Memory B cell (primary cell): ENCODE measurements around the gene SLC29A2.
"Not testable (repeated sequence)": the region's sequence is repeated elsewhere in the genome, so short reads cannot be mapped to it uniquely, and the experiment has no call there.

Source experiments
- ATAC-seq: fragments of 150-1000 bp; cut with Tn5 transposase; 2 replicates; pipeline ENCODE4 v1.10.0; 2021; ENCODE audit warnings: low read depth, mild to moderate bottlenecking, moderate library complexity
- DNase-seq, 2 donors: peaks; one replicate each; pipeline ENCODE4 v3.0.0; 2022; ENCODE audit warnings: low spot score in 2 of 2
- H3K27ac Mint-ChIP-seq: one replicate; pipeline ENCODE4 v1.8.0; 2022; ENCODE audit warnings: mild to moderate bottlenecking, moderate library complexity, mixed read lengths
- H3K27me3 Mint-ChIP-seq: one replicate; pipeline ENCODE4 v1.8.0; 2022; ENCODE audit warnings: mixed read lengths
- H3K36me3 Mint-ChIP-seq: one replicate; pipeline ENCODE4 v1.8.0; 2022; ENCODE audit warnings: mild to moderate bottlenecking, mixed read lengths
- H3K4me1 Mint-ChIP-seq: one replicate; pipeline ENCODE4 v1.8.0; 2022; ENCODE audit warnings: mixed read lengths
- H3K4me3 Mint-ChIP-seq: one replicate; pipeline ENCODE4 v1.8.0; 2022; ENCODE audit warnings: mild to moderate bottlenecking, moderate library complexity, mixed read lengths
- H3K9me3 Mint-ChIP-seq: one replicate; pipeline ENCODE4 v1.8.0; 2022; ENCODE audit warnings: mixed read lengths

Gene SLC29A2

DNA sequence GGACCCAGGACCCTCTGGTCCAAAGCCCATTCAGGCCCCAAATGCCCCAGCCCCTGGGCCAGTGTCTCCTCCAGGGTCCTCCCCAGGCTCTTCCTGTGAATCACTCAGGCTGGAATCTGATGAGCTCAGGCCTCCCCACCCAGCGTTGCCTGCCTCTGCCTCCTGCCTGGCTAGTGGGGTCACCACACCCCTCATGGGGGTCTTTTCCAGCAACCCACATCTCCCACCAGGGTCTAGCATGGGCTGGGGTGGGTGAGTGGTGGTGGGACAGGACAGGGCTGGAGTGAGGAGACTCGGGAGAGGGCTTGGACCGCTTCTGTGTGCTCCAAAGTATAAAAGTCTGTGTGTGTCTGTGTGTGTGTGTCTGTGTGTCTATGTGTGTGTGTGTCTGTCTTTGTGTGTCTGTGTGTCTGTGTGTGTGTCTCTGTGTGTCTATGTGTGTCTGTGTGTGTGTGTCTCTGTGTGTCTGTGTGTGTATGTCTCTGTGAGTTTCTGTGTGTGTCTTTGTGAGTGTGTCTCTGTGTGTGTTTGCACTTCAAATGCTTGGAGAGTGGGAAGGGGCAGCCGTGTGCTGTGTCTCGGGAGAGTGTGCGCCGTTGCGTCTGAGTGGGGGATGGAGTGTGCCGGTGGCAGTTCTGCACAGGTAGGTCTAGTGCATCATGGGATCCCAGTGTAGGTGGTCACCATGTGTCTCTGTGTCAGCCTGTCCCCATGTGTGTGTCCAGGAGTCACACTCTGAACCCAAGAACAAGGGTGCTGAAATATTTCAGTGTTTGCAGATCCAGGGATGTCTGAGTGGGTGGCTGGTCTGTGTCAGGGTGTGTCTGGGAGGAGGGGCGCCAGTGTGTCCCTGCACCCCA, 44.2 kb downstream of the SLC29A2 start:
- Mint-ChIP-seq H3K4me3 (no peak overlapping the region), H3K27ac (no peak overlapping the region), H3K4me1 (peaks cover 20% of the 10 kb centered on the region), H3K9me3 (no peaks in the 10 kb centered on the region), H3K36me3 (no peaks in the 10 kb centered on the region), H3K27me3 (peaks cover 4% of the 10 kb centered on the region)
- DNase-seq, result no peak
- ATAC-seq, result no peak

DNA sequence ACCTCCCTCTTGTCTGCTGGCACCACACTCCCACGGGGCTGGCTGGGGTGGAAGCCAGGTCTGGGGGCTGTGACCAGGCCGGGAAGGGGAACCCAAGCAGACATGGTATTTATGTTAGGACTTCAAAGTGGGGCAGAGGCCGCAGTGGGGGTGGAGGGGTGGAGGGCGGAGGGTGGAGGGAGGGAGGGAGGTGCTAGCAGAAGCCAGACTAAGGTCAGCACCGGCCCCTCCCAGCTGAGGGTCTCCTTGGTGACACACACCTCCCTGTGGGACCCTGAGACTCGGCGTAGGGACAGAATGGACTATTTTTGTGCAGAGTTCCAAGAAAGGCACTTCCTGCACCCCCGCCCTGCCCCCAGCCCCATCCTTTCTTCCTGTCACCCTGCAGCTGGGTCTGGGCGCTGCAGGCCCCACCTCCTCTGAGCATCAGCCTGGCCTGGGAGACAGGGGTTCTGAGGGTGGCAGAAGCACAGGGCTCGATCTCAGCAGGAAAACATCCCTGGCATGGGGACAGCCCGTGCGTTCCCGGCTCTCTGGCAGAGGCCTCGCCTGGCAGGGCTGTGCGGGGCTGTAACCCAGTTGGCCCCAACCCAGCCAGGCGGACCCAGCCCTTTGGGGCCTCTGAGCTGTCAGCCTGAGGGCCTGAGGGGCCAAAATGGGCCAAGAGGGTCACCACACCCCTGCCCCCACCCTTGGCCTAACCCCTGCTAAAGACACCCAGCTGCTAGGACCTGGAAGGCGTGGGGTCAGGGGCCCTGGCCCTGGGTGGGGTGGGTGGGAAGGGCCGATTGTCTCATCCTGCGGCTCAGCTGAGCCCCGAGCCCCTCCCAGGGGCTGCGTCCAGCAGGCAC, 45.1 kb downstream of the SLC29A2 start:
- DNase-seq, result no peak
- ATAC-seq, result no peak
- H3K9me3 Mint-ChIP-seq, result no peaks in the 10 kb centered on the region

DNA sequence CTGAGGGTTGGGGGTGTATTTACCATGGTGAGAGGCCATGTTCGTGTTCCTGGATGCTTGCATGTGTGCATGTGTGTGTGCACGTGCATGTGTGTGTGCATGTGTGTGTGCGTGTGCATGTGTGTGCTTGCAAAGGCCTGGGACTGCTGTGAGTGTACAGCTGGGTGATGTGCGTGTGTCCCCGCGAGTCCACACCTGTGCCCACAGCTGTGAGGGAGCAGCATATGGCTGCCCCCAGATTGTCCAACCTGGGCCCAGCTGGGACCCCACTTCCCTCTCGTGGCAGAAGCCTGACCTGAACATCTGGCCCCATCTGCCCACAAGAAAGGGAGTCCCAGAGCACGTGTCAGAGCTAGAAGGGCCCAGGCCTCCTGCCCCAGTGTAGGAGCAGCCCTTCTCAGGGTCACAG, 46.3 kb downstream of the SLC29A2 start:
- Mint-ChIP-seq H3K27me3 (peaks cover 4% of the 10 kb centered on the region), H3K36me3 (no peaks in the 10 kb centered on the region), H3K27ac (no peak overlapping the region), H3K4me1 (peaks cover 20% of the 10 kb centered on the region), H3K9me3 (no peaks in the 10 kb centered on the region), H3K4me3 (no peak overlapping the region)
- ATAC-seq (no peak), DNase-seq (no peak)

More for the DNA sequence above, 45.1 kb downstream of the SLC29A2 start:
- H3K36me3 Mint-ChIP-seq, result no peaks in the 10 kb centered on the region
- H3K4me3 Mint-ChIP-seq, result no peak overlapping the region
- no peak overlapping the region for H3K27ac Mint-ChIP-seq
- H3K4me1 Mint-ChIP-seq, result peaks cover 20% of the 10 kb centered on the region
- peaks cover 4% of the 10 kb centered on the region for H3K27me3 Mint-ChIP-seq

DNA sequence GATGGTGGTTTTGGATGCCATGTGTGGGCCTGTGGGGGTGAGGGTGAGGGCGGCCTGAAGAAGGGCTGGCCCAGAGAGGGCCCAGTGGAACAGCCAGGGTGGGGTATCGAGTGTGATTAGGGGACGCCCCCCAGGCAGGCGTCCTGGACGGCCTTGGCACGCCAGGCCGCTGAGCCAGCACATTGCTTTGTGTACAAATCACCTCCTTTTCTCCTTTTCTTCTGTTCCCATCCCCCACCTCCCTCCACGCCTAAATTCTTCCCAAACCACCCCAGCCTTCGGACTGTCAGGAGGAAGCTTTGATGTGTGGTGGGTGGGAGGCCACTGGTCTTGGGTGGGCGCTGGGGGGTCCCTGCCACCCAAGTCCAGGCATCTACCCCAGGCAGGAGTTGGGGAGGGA, 46.9 kb downstream of the SLC29A2 start:
- H3K27ac Mint-ChIP-seq, result no peak overlapping the region
- no peaks in the 10 kb centered on the region for H3K9me3 Mint-ChIP-seq
- ATAC-seq, result no peak
- H3K4me3 Mint-ChIP-seq, result no peak overlapping the region
- peaks cover 20% of the 10 kb centered on the region for H3K4me1 Mint-ChIP-seq
- H3K36me3 Mint-ChIP-seq, result no peaks in the 10 kb centered on the region
- DNase-seq, result no peak
- peaks cover 2% of the 10 kb centered on the region for H3K27me3 Mint-ChIP-seq

DNA sequence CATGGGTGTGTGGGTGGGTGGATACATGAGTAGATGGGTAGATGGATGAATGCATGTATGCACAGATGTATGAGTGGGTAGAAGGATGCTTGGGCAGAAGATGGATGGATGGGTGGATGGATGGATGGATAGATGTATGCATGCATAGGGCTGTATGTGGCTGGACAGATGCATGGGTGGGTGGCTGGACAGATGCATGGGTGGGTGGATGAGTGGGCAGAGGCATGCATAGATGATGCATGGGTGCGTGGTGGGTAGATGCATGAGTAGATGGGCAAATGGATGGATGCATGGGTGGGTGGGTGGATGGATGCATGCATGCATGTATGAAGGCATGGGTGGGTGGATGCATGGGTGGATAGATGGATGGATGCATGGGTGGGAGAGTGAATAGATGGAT, 47.9 kb downstream of the SLC29A2 start:
- Mint-ChIP-seq H3K36me3 (no peaks in the 10 kb centered on the region), H3K27ac (no peak overlapping the region), H3K9me3 (no peaks in the 10 kb centered on the region), H3K27me3 (peaks cover 2% of the 10 kb centered on the region), H3K4me1 (peaks cover 26% of the 10 kb centered on the region), H3K4me3 (no peak overlapping the region)
- DNase-seq (no peak), ATAC-seq (no peak)

DNA sequence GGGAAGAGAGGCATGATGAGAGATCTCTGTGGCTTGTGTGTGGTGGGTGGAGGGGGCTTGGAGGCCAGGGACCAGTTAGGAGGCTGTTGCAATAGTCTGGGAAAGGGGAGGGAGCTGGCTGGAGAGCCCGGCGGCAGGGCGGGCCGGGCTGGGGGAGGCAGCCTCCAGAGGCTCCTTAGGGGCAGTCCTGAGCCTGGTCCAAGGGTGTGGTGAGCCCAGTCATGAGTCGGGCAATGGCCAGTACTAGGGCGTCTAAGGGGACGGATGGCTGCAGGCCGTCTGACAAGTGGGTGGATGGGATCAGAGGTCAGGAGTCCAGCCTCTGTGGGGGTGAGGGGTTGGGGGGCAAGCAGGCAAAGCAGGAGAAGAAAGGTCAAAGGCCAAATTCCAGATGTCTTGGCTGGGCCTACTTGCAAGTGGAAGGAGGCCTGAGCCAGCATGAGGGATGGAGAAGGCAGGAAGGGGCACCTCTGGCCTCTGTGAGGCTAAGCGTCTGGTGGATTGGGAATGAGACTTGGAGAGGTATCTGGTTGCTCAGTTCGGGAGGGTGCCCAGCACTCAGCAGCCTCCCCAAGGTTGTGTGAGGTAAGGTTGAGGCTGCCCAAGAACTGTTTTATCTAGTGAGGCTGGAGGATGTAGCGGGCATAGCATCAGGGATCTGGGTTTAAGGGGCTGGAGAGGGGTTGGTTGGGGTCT, 48.7 kb downstream of the SLC29A2 start:
- H3K4me3 Mint-ChIP-seq, result no peak overlapping the region
- ATAC-seq, result no peak
- DNase-seq, result no peak

DNA sequence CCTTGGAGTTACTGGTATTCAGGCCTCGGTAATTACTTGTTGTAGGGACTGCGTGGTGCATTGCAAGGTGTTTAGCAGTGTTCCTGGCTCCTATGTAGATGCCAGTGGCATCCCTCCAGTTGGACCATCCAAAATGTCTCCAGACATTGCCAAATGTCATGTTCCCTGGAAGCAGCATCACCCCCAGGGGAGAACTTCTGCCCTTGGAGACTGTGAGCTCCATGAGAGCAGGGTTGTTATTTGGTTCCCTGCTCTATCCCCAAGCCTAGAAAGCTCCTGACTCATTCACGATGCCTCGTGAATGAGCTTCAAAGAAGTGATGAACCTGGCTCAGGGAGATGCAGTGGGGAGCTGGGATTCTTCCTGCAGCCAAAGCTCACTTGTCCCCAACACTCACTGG, 50.0 kb downstream of the SLC29A2 start:
- peaks cover 28% of the 10 kb centered on the region for H3K4me1 Mint-ChIP-seq
- no peaks in the 10 kb centered on the region for H3K9me3 Mint-ChIP-seq
- H3K36me3 Mint-ChIP-seq, result no peaks in the 10 kb centered on the region
- ATAC-seq (no peak), DNase-seq (no peak)
- H3K27ac Mint-ChIP-seq, result no peak overlapping the region
- no peaks in the 10 kb centered on the region for H3K27me3 Mint-ChIP-seq
- H3K4me3 Mint-ChIP-seq, result no peak overlapping the region

More for the DNA sequence above, 48.7 kb downstream of the SLC29A2 start:
- no peaks in the 10 kb centered on the region for H3K36me3 Mint-ChIP-seq
- H3K27me3 Mint-ChIP-seq, result peaks cover 2% of the 10 kb centered on the region
- H3K27ac Mint-ChIP-seq, result no peak overlapping the region
- H3K9me3 Mint-ChIP-seq, result no peaks in the 10 kb centered on the region
- peaks cover 28% of the 10 kb centered on the region for H3K4me1 Mint-ChIP-seq

DNA sequence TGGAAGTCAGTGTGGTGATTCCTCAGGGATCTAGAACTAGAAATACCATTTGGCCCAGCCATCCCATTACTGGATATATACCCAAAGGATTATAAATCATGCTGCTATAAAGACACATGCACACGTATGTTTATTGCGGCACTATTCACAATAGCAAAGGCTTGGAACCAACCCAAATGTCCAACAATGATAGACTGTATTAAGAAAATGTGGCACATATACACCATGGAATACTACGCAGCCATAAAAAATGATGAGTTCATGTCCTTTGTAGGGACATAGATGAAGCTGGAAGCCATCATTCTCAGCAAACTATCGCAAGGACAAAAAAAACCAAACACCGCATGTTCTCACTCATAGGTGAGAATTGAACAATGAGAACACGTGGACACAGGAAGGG, 50.8 kb downstream of the SLC29A2 start:
- not testable (repeated sequence) for H3K27me3 Mint-ChIP-seq, H3K27ac Mint-ChIP-seq, H3K9me3 Mint-ChIP-seq, DNase-seq, H3K4me3 Mint-ChIP-seq, ATAC-seq, H3K36me3 Mint-ChIP-seq
- peaks cover 24% of the 10 kb centered on the region for H3K4me1 Mint-ChIP-seq

DNA sequence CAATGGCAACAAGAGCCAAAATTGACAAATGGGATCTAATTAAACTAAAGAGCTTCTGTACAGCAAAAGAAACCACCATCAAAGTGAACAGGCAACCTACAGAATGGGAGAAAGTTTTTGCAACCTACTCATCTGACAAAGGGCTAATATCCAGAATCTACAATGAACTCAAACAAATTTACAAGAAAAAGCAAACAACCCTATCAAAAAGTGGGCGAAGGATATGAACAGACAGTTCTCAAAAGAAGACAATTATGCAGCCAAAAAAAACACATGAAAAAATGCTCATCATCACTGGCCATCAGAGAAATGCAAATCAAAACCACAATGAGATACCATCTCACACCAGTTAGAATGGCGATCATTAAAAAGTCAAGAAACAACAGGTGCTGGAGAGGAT, 51.3 kb downstream of the SLC29A2 start:
- H3K36me3 Mint-ChIP-seq, DNase-seq, H3K27me3 Mint-ChIP-seq, H3K4me3 Mint-ChIP-seq, H3K9me3 Mint-ChIP-seq, ATAC-seq, H3K27ac Mint-ChIP-seq: not testable (repeated sequence)
- peaks cover 24% of the 10 kb centered on the region for H3K4me1 Mint-ChIP-seq

DNA sequence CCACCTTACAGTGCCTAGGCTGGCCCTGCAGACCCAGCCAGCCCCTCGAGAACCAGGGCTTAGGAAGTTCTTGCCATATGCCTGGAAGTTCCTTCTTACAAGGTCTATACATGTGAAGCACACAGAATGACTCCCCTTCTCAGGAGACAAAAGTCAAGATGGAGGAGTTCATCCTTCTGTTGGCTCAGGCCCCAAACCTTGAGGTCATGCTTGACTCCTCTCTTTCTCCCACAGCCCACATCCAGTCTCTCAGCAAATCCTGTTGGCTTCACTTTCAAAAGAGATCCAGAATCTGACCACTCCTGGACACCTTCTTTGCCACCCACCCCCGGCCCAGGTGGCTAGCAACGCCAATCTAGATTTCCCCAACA, 53.0 kb downstream of the SLC29A2 start:
- Mint-ChIP-seq H3K9me3 (no peaks in the 10 kb centered on the region), H3K27ac (peak overlapping the region; percentile 92), H3K4me1 (peaks cover 27% of the 10 kb centered on the region), H3K4me3 (peak overlapping the region; percentile 37), H3K27me3 (no peaks in the 10 kb centered on the region), H3K36me3 (no peaks in the 10 kb centered on the region)
- ATAC-seq (no peak), DNase-seq (no peak)

DNA sequence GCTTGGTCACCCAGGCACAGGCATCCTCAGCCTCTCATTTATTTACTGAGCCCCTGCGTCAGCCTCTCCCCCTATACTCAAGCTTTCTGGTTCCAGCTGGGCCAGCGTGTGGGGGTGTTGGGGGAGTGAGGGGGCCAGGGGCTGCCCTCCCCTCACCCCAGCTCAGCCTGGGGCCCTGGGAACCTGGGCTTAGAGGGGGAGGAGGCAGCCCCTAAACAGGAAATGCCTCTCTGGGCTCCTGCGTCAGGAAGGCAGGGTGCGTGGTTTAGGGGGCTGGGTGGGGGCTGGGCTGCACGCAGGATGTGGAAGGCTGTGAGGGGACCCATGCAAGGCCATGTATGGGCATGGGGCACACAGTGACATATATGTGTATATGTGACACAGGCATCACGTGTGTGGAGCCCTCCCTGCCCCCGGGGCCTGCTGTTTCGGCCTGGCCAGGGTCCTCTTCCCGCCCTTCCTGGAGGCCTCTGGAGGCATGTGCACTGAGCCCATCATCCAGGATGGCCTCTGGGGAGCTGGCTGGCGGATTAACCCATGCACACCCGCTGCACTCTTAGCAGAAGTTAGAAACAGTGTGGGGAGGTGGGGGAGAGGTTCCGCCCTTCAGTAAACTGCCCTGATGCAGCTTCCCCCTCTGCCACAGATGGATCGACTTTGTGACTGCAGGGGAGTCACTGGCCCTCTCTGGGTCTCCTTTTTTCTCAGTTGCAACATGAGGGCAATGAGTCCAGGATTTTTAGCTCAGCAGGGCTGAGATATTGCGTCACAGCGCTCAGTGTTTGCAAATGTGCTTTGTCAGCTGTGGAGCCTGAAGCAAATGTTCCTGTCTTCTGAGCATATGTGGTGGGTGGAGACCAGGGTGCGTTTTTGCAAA, 53.6 kb downstream of the SLC29A2 start:
- ATAC-seq (peak; percentile 78), DNase-seq (no peak)
- Mint-ChIP-seq H3K36me3 (no peaks in the 10 kb centered on the region), H3K4me1 (peaks cover 24% of the 10 kb centered on the region), H3K4me3 (peak overlapping the region; percentile 72), H3K27ac (peak overlapping the region; percentile 92), H3K9me3 (no peaks in the 10 kb centered on the region), H3K27me3 (no peaks in the 10 kb centered on the region)

DNA sequence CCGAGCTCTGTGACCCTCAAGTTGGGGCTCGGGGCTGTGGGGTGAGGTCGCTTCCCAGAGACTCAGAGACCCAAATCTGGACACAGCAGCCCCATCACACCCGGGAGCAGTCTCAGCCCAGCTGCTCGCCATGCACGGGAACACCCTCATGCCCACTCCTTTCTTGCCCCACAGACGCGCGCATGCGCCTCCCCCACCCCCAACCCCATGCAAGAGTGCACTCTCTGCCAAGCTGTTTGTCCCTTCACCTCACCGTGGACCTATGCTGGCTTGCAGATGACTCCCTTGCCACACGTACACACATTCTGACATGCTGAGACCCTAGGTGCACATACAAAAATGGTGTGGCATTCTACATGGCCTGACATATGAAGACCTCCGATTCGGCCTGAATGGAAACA, 54.2 kb downstream of the SLC29A2 start:
- Mint-ChIP-seq H3K27me3 (no peaks in the 10 kb centered on the region), H3K9me3 (no peaks in the 10 kb centered on the region), H3K4me1 (peaks cover 24% of the 10 kb centered on the region), H3K36me3 (no peaks in the 10 kb centered on the region), H3K4me3 (peak overlapping the region; percentile 72), H3K27ac (peak overlapping the region; percentile 92)
- DNase-seq (peak; percentile 31 to 44), ATAC-seq (peak; percentile 6)

DNA sequence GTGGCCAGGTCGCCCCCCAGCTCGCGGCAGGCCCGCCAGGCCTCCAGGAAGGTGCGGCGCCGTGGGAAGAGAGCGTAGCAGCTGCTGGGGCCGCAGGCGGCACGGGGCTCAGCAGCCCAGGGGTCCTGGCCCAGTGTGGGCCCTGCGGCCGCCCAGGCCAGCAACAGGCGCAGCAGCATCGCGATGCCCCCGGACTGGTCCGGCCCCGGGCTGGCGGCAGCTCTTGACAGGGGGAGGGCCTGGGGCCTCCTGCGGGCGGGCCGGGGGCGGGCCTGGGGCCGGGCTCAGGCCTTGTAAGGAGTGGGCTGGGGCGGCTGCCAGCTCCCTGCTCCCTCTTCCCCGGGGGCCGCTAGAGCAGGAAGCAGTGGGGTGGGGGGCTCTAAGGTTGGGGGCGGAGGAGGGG, 54.7 kb downstream of the SLC29A2 start, which contains the start of gene CD248:
CD248 (minus strand) TSS at position 196 of the 403 bp plus-strand sequence; CDS start at position 179, 17 bp downstream.
- Mint-ChIP-seq H3K36me3 (no peaks in the 10 kb centered on the region), H3K9me3 (no peaks in the 10 kb centered on the region), H3K27me3 (no peaks in the 10 kb centered on the region), H3K4me3 (peak within 1 kb of the TSS; percentile 72), H3K27ac (peak within 1 kb of the TSS; percentile 92), H3K4me1 (peaks cover 24% of the 10 kb centered on the region)
- ATAC-seq (no peak), DNase-seq (no peak)
